Measurements from ENCODE around the gene EFHD1. TPM values are rescaled to one million over a fixed set of nuclear protein-coding genes. Genes with fewer than 3 reads are reported as not detected.

Gene EFHD1
- total RNA-seq, 1 experiment from 2014 or later: 0.58 TPM

GRCh38 chr2:232587512-232587911 lies 45.9 kb upstream of the EFHD1 start:
- no peak overlapping the region for H3K4me3 ChIP-seq (ENCODE audit: low read depth, low read length, poor library complexity, severe bottlenecking)
- no TSS peak for BruUV-seq (replicated peaks)
- no peaks in the 10 kb centered on the region for H3K27me3 ChIP-seq (replicated peaks; ENCODE audit: insufficient read depth, low read depth, low read length, poor library complexity)
- CTCF ChIA-PET: no interaction called here
- H3K27ac ChIP-seq (ENCODE audit: low read depth, low read length, poor library complexity, severe bottlenecking): no peak overlapping the region
- POLR2A ChIA-PET (ENCODE audit: low non-redundant PET): no interaction called here
- intact Hi-C loops (cut with micrococcal nuclease; ENCODE audit: unreplicated experiment): no loop called here
- H3K9me3 ChIP-seq (ENCODE audit: low read depth, low read length, poor library complexity, severe bottlenecking): no peaks in the 10 kb centered on the region
- H3K4me1 ChIP-seq (ENCODE audit: insufficient read depth, low read length, poor library complexity, severe bottlenecking): no peaks in the 10 kb centered on the region
- TF ChIP-seq CTCF (conservative IDR thresholded peaks at IDR 0.05; ENCODE audit: low read depth, low read length) (no peak), EZH2 (IDR thresholded peaks at IDR 0.05; ENCODE audit: borderline replicate concordance, low read depth, low read length, poor library complexity, severe bottlenecking) (no peak)
- H3K36me3 ChIP-seq (ENCODE audit: insufficient read depth, low read length, poor library complexity, severe bottlenecking): no peaks in the 10 kb centered on the region
- DNase-seq (ENCODE audit: low spot score): no peak

- H3K36me3 ChIP-seq (ENCODE audit: insufficient read depth, low read length, poor library complexity, severe bottlenecking): no peaks in the 10 kb centered on the region
- no peak overlapping the region for H3K27ac ChIP-seq (ENCODE audit: low read depth, low read length, poor library complexity, severe bottlenecking)
- H3K27me3 ChIP-seq (replicated peaks; ENCODE audit: insufficient read depth, low read depth, low read length, poor library complexity): no peaks in the 10 kb centered on the region
- no peaks in the 10 kb centered on the region for H3K9me3 ChIP-seq (ENCODE audit: low read depth, low read length, poor library complexity, severe bottlenecking)
- intact Hi-C loops (cut with micrococcal nuclease; ENCODE audit: unreplicated experiment): no loop called here
- BruUV-seq (replicated peaks): no TSS peak
- no peak overlapping the region for H3K4me3 ChIP-seq (ENCODE audit: low read depth, low read length, poor library complexity, severe bottlenecking)
- no peaks in the 10 kb centered on the region for H3K4me1 ChIP-seq (ENCODE audit: insufficient read depth, low read length, poor library complexity, severe bottlenecking)
- ChIA-PET CTCF (no interaction called here), POLR2A (ENCODE audit: low non-redundant PET) (no interaction called here)
- no peak for DNase-seq (ENCODE audit: low spot score)
- TF ChIP-seq CTCF (conservative IDR thresholded peaks at IDR 0.05; ENCODE audit: low read depth, low read length) (no peak), EZH2 (IDR thresholded peaks at IDR 0.05; ENCODE audit: borderline replicate concordance, low read depth, low read length, poor library complexity, severe bottlenecking) (no peak)
Measured at GRCh38 chr2:232588031-232588430, 45.4 kb upstream of the EFHD1 start.

- Histone ChIP-seq H3K9me3 (ENCODE audit: low read depth, low read length, poor library complexity, severe bottlenecking) (no peaks in the 10 kb centered on the region), H3K4me1 (ENCODE audit: insufficient read depth, low read length, poor library complexity, severe bottlenecking) (no peaks in the 10 kb centered on the region), H3K27ac (ENCODE audit: low read depth, low read length, poor library complexity, severe bottlenecking) (no peak overlapping the region), H3K27me3 (replicated peaks; ENCODE audit: insufficient read depth, low read depth, low read length, poor library complexity) (no peaks in the 10 kb centered on the region), H3K36me3 (ENCODE audit: insufficient read depth, low read length, poor library complexity, severe bottlenecking) (no peaks in the 10 kb centered on the region), H3K4me3 (ENCODE audit: low read depth, low read length, poor library complexity, severe bottlenecking) (no peak overlapping the region)
- no peak for TF ChIP-seq CTCF (conservative IDR thresholded peaks at IDR 0.05; ENCODE audit: low read depth, low read length)
- TF ChIP-seq EZH2 (IDR thresholded peaks at IDR 0.05; ENCODE audit: borderline replicate concordance, low read depth, low read length, poor library complexity, severe bottlenecking): no peak
- ChIA-PET POLR2A (ENCODE audit: low non-redundant PET) (no interaction called here), CTCF (no interaction called here)
- intact Hi-C loops (cut with micrococcal nuclease; ENCODE audit: unreplicated experiment): no loop called here
- DNase-seq (ENCODE audit: low spot score): no peak
- no TSS peak for BruUV-seq (replicated peaks)
Measured at GRCh38 chr2:232588680-232589585, 44.5 kb upstream of the EFHD1 start.
